Prostate gland (tissue), 2 donors: ENCODE results near the gene HOXA5.

Source experiments
- POLR2A ChIP-seq: fragments of 450-650 bp; IDR thresholded peaks from one replicate; pipeline ENCODE4 v1.6.1; 2016; ENCODE audit warnings: antibody characterized with exemption, mild to moderate bottlenecking
- POLR2AphosphoS5 ChIP-seq: sonication (generic); formaldehyde crosslinking; IDR thresholded peaks from one replicate; pipeline ENCODE4 v1.6.1; 2017; ENCODE audit warnings: antibody characterized with exemption
- TF ChIP-seq, protein P1 (sequence below), 4 experiments: fragments of 200-600 bp in 2 of 4; fragments of 450-650 bp in 2 of 4; sonication (generic) in 2 of 4; IDR thresholded peaks; 1 replicate in 3 of 4; 2 replicates in 1 of 4; pipeline ENCODE4 v1.5.1; 2016 to 2019; ENCODE audit warnings: antibody characterized with exemption in 4 of 4, mild to moderate bottlenecking in 2 of 4, moderate library complexity in 2 of 4

DNA sequence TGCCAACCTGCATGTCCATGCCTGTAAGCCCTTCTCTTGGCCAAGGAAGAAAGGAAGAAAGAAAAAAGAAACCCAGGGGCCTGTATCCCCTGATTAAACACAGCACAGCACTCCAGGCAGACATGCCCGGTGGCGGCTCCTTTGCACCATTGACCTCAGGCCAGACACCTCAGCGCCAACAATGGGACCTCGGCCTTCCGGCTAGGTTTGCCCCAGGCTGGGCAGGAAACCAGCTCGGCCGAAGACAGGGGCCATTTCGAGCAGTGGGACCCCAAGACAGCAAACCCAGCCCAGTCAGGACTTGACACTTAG lies 27.8 kb upstream of the HOXA5 start:
- TF ChIP-seq POLR2A (no peak), POLR2AphosphoS5 (no peak)
- TF ChIP-seq, protein P1, sequence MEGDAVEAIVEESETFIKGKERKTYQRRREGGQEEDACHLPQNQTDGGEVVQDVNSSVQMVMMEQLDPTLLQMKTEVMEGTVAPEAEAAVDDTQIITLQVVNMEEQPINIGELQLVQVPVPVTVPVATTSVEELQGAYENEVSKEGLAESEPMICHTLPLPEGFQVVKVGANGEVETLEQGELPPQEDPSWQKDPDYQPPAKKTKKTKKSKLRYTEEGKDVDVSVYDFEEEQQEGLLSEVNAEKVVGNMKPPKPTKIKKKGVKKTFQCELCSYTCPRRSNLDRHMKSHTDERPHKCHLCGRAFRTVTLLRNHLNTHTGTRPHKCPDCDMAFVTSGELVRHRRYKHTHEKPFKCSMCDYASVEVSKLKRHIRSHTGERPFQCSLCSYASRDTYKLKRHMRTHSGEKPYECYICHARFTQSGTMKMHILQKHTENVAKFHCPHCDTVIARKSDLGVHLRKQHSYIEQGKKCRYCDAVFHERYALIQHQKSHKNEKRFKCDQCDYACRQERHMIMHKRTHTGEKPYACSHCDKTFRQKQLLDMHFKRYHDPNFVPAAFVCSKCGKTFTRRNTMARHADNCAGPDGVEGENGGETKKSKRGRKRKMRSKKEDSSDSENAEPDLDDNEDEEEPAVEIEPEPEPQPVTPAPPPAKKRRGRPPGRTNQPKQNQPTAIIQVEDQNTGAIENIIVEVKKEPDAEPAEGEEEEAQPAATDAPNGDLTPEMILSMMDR (IDR thresholded peaks at IDR 0.05): no peak
